Esophagus muscularis mucosa (tissue), 3 donors: ENCODE data around the gene TM2D1.

Source experiments
- POLR2A ChIP-seq: fragments of 450-650 bp; IDR thresholded peaks from one replicate; pipeline ENCODE4 v1.6.1; 2017; ENCODE audit warnings: antibody characterized with exemption, moderate library complexity, mild to moderate bottlenecking, low read depth
- TF ChIP-seq, protein P1 (sequence below), 3 experiments: fragments of 200-600 bp in 2 of 3; fragments of 450-650 bp in 1 of 3; sonication (generic) in 2 of 3; IDR thresholded peaks; one replicate each; pipeline ENCODE4 v1.5.1; 2017 to 2019; ENCODE audit warnings: antibody characterized with exemption in 3 of 3, mild to moderate bottlenecking in 2 of 3, moderate library complexity in 1 of 3

DNA sequence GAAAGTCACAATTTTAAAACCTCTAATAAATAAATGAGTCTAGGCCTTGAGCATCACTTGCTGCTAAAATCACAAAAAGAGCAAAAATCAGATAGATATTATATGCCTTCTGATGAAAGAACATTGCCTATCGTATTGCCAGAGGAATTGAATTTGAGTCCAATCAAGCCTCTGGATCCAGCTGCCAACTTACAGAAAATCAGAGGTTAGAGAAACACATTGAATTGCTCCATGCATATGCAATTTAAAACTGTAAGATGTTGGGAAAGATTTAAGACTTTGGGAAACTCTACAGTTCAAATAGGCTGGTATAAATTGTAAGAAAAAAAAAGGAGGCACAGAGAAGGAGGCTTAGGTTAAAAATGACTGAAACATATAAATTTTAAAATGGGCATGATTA is 93.5 kb downstream of the TM2D1 start:
- TF ChIP-seq POLR2A, result no peak
- TF ChIP-seq, protein P1, sequence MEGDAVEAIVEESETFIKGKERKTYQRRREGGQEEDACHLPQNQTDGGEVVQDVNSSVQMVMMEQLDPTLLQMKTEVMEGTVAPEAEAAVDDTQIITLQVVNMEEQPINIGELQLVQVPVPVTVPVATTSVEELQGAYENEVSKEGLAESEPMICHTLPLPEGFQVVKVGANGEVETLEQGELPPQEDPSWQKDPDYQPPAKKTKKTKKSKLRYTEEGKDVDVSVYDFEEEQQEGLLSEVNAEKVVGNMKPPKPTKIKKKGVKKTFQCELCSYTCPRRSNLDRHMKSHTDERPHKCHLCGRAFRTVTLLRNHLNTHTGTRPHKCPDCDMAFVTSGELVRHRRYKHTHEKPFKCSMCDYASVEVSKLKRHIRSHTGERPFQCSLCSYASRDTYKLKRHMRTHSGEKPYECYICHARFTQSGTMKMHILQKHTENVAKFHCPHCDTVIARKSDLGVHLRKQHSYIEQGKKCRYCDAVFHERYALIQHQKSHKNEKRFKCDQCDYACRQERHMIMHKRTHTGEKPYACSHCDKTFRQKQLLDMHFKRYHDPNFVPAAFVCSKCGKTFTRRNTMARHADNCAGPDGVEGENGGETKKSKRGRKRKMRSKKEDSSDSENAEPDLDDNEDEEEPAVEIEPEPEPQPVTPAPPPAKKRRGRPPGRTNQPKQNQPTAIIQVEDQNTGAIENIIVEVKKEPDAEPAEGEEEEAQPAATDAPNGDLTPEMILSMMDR (IDR thresholded peaks at IDR 0.05), result no peak
